Adrenal gland (tissue), 12 donors: ENCODE results near the gene ATRN. TPM values are rescaled to one million over a fixed set of nuclear protein-coding genes. Genes with fewer than 3 reads are reported as not detected.

Experiments
- DNase-seq, 7 donors: peaks; one replicate each; pipeline ENCODE4 v3.0.0-alpha.2; 2019 to 2020
- H3K27ac ChIP-seq, 5 donors: fragments of 200-600 bp; sonication (generic) in 4 of 5; 1 replicate in 3 of 5; 2 replicates in 2 of 5; pipeline versions ENCODE4 v1.5.1 to v1.8.0; 2016 to 2020; ENCODE audit warnings: mild to moderate bottlenecking in 1 of 5
- H3K27me3 ChIP-seq: fragments of 200-600 bp; 2 replicates; pipeline ENCODE4 v1.8.0; 2021
- H3K36me3 ChIP-seq, 2 donors: fragments of 200-600 bp; replicated peaks in 1 of 2; 1 replicate in 1 of 2; 2 replicates in 1 of 2; pipeline versions ENCODE4 v1.5.1 to v1.8.0; 2018 to 2022
- H3K4me1 ChIP-seq, 2 donors: fragments of 200-600 bp; replicated peaks in 1 of 2; 1 replicate in 1 of 2; 2 replicates in 1 of 2; pipeline versions ENCODE4 v1.5.1 to v1.8.0; 2018 to 2021
- H3K4me3 ChIP-seq, 4 donors: fragments of 200-600 bp; sonication (generic) in 3 of 4; one replicate each; pipeline ENCODE4 v1.5.1; 2016 to 2018
- H3K9me3 ChIP-seq, 3 donors: fragments of 200-600 bp; sonication (generic) in 1 of 3; replicated peaks in 1 of 3; 1 replicate in 2 of 3; 2 replicates in 1 of 3; pipeline versions ENCODE4 v1.5.1 to v1.8.0; 2016 to 2021
- POLR2A ChIP-seq, 2 donors: fragments of 450-650 bp; IDR thresholded peaks; one replicate each; pipeline ENCODE4 v1.6.1; 2017; ENCODE audit warnings: antibody characterized with exemption in 2 of 2, mild to moderate bottlenecking in 2 of 2, moderate library complexity in 1 of 2
- WGBS, 4 donors: extraction: QIAGEN DNeasy Blood & Tissue Kit in 2 of 4; methylation state at CpG; one replicate each; pipeline versions ENCODE4 v1.1.5 to v1.1.7; 2013 to 2017; 5-methylcytosine and 5-hydroxymethylcytosine counted together
- intact Hi-C, 2 donors: fragments of 100-400 bp; cut with DNase I; formaldehyde crosslinking; loops; one replicate each; pipeline versions ENCODE4 v1.14.1 to v1.15.0; 2022 to 2023
- polyA plus RNA-seq, 3 donors: library from polyadenylated mRNA; stranded (reverse); fragments of 200-250 nt in 2 of 3; fragments of 350-450 nt in 1 of 3; fragmentation: Illumina TruSeq in 1 of 3; extraction: RNeasy Lipid Tissue Mini Kit (QIAGEN cat#74804) in 1 of 3; gene quantifications; one replicate each; pipeline ENCODE4 v1.2.3, GENCODE V29; 2013 to 2014
- total RNA-seq, 9 donors: library from RNA; depleted of rRNA in 4 of 9; stranded (reverse); fragments of >200 nt in 4 of 9; fragments of 120-200 nt in 1 of 9; fragmentation: NEBNext Ultra II Directional in 1 of 9; extraction: Animal tissue kit (Norgen Biotek cat#: 25700) in 1 of 9; gene quantifications; one replicate each; pipeline versions ENCODE4 v1.1.0 to v1.2.4, GENCODE V29; 2013 to 2023
- TF ChIP-seq, protein P1 (sequence below), 6 experiments: fragments of 450-650 bp in 4 of 6; fragments of 200-600 bp in 2 of 6; sonication (generic) in 1 of 6; IDR thresholded peaks; 1 replicate in 5 of 6; 2 replicates in 1 of 6; pipeline versions ENCODE4 v1.5.1 to v1.8.0; 2016 to 2021; ENCODE audit warnings: antibody characterized with exemption in 6 of 6, mild to moderate bottlenecking in 2 of 6, moderate library complexity in 1 of 6
- donor health status: healthy with polysubstance abuse.
- donor health status: Bipolar disorder and iron deficiency.
- donor health status: DM: yes; HTN: yes; CAD: no.
- donor health status: DM: no; HTN: no; CAD: no.
- donor health status: DM: no; HTN: no; CAD: no.
- donor health status: DM: yes; HTN: yes; CAD: no.

The ATRN gene
- total and polyA plus RNA-seq, 12 donors, result 6.2 to 81.1 (median 51.6) TPM

DNA sequence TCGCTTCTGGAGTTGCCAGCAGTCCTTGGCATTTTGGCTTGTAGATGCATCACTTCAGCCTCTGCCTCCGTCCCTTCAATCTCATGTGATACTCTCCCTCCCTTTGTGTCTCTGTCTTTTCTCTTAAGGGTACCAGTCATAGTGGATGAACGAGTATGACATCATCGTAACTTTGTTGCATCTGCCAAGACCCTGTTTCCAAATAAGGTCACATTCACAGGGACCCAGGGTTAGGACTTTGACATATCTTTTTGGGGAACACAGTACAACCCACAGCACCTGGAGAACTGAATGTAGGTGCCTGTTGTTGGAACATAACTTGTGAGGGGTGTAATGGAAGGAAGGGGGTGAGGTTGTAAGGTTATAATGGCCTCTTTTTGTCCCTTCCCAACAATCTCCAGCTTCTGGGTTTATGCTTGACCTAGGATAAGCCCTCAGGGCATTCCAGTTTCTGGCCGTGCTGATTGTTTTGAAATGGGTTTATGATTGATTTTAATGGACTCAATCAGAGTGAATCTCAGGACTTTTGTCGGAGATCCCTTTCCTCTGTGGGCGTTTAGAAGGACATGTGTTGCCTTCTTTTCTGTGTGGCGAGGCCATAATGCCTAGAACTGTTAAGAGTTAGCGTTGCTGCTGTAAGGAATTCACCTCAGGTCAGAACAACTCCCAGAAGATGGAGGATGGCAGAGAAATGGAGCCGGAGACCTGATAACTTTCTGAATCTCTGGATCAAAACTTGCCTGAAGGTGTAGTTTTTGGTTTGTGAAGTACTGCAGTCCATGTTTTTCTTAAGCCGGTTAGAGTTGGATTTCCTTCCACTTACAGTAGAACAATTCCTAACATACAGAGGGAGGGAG is 9.2 kb downstream of the ATRN start:
- H3K27ac ChIP-seq, result no peak overlapping the region
- intact Hi-C loops, result loop anchor here in 1 of 2 donors (10.0 kb wide), 1 partner anchor 85 kb away; no protein-coding TSS in a partner anchor
- 82 to 89% (median 84%) methylated on average over 10 to 11 of the region's 11 CpGs for WGBS, 4 donors
- no peaks in the 10 kb centered on the region for H3K9me3 ChIP-seq
- no peak overlapping the region for H3K4me3 ChIP-seq
- no peaks in the 10 kb centered on the region for H3K36me3 ChIP-seq
- TF ChIP-seq POLR2A (IDR thresholded peaks at IDR 0.05), result no peak
- TF ChIP-seq, protein P1, sequence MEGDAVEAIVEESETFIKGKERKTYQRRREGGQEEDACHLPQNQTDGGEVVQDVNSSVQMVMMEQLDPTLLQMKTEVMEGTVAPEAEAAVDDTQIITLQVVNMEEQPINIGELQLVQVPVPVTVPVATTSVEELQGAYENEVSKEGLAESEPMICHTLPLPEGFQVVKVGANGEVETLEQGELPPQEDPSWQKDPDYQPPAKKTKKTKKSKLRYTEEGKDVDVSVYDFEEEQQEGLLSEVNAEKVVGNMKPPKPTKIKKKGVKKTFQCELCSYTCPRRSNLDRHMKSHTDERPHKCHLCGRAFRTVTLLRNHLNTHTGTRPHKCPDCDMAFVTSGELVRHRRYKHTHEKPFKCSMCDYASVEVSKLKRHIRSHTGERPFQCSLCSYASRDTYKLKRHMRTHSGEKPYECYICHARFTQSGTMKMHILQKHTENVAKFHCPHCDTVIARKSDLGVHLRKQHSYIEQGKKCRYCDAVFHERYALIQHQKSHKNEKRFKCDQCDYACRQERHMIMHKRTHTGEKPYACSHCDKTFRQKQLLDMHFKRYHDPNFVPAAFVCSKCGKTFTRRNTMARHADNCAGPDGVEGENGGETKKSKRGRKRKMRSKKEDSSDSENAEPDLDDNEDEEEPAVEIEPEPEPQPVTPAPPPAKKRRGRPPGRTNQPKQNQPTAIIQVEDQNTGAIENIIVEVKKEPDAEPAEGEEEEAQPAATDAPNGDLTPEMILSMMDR (IDR thresholded peaks at IDR 0.05), result no peak
- DNase-seq, result no peak
- H3K4me1 ChIP-seq, result peaks cover 13 to 39% of the 10 kb centered on the region in 2 donors
- no peaks in the 10 kb centered on the region for H3K27me3 ChIP-seq

DNA sequence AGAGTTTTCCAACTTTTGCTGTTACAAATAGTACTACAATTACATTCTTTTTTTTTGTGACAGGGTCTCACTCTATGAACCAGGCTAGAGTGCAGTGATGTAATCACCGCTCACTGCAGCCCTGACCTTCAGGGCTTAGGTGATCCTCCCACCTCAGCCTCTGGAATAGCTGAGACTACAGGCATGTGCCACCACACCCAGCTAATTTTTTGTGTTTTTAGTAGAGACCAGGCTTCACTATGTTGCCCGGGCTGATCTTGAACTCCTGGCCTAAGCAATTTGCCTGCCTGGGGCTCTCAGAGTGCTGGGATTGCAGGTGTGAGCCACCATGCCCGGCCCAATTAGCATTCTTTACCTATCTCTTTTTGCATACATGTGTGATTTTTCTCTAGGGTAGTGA is 12.5 kb downstream of the ATRN start:
- Histone ChIP-seq H3K27ac (peak overlapping the region in 2 of 5 donors; percentile 2 to 45), H3K4me1 (peaks cover 13 to 39% of the 10 kb centered on the region in 2 donors), H3K4me3 (no peak overlapping the region), H3K9me3 (peaks cover 0 to 5% (median 0%) of the 10 kb centered on the region in 3 donors), H3K27me3 (no peaks in the 10 kb centered on the region), H3K36me3 (no peaks in the 10 kb centered on the region)
- DNase-seq, result no peak
- WGBS, 4 donors, result 67 to 77% (median 74%) methylated on average over 2 to 3 of the region's 3 CpGs
- no peak for TF ChIP-seq POLR2A (IDR thresholded peaks at IDR 0.05)
- TF ChIP-seq, protein P1 (IDR thresholded peaks at IDR 0.05), result no peak
- intact Hi-C loops, result loop anchor here in 1 of 2 donors (10.0 kb wide), 1 partner anchor 81 kb away; no protein-coding TSS in a partner anchor

DNA sequence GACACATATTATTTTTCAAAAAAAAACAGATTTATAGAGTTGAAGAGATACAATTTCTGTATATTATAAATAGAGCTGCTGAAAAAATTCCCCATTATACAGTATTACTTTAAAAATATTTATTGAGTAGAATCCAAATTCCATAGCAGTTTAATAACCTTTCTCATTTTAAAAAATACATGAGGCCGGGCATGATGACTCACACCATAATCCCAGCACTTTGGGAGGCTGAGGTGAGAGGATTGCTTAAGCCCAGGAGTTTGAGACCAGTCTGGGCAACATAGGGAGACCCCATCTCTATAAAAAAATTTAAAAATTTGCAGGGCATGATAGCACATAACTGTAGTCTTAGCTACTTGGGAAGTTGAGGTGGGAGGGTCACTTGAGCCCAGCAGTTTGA is 13.0 kb downstream of the ATRN start:
- intact Hi-C loops, result loop anchor here in 1 of 2 donors (10.0 kb wide), 1 partner anchor 81 kb away; no protein-coding TSS in a partner anchor

DNA sequence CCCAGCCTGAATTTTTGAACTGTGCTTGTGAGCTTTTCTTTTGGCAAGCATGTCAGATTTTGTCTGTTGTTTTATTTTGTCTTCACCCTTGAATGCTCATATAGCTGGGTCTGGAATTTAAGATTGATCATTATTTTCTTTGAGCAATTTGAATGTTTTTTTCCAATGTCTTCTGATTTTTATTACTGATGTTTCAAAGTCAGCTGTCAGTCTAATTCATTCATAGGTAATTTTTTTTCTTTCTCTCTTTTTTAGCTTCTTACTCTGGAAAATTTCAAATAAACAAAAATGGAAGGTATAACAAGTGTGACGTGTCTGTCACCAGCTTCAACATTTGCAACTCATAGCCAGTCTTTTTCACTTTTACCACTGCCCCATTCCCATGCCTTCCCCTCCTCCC is 15.1 kb downstream of the ATRN start:
- intact Hi-C loops, result loop anchor here in 1 of 2 donors (10.0 kb wide), 1 partner anchor 79 kb away; no protein-coding TSS in a partner anchor
- TF ChIP-seq, protein P1 (IDR thresholded peaks at IDR 0.05), result no peak
- TF ChIP-seq POLR2A (IDR thresholded peaks at IDR 0.05), result no peak
- no peak overlapping the region for H3K4me3 ChIP-seq
- peaks cover 0 to 5% (median 0%) of the 10 kb centered on the region in 3 donors for H3K9me3 ChIP-seq
- DNase-seq, result no peak
- peaks cover 13 to 33% of the 10 kb centered on the region in 2 donors for H3K4me1 ChIP-seq
- H3K27ac ChIP-seq, result no peak overlapping the region
- H3K36me3 ChIP-seq, result peaks cover 0 to 5% of the 10 kb centered on the region in 2 donors
- WGBS, 4 donors, result 88 to 97% (median 95%) methylated on average over 1 of the region's 1 CpG
- H3K27me3 ChIP-seq, result no peaks in the 10 kb centered on the region

More for the DNA sequence above, 13.0 kb downstream of the ATRN start:
- TF ChIP-seq POLR2A (IDR thresholded peaks at IDR 0.05), result no peak
- TF ChIP-seq, protein P1 (IDR thresholded peaks at IDR 0.05), result no peak
- peaks cover 13 to 39% of the 10 kb centered on the region in 2 donors for H3K4me1 ChIP-seq
- no peak for DNase-seq
- peak overlapping the region in 1 of 5 donors; percentile 2 for H3K27ac ChIP-seq
- H3K27me3 ChIP-seq, result no peaks in the 10 kb centered on the region
- WGBS, 4 donors, result 28 to 48% (median 34%) methylated on average over 1 of the region's 1 CpG
- no peak overlapping the region for H3K4me3 ChIP-seq
- no peaks in the 10 kb centered on the region for H3K36me3 ChIP-seq
- peaks cover 0 to 5% (median 0%) of the 10 kb centered on the region in 3 donors for H3K9me3 ChIP-seq
